Activated naive CD4-positive, alpha-beta T cell treated with anti-CD3 and anti-CD28 coated beads, Interleukin-2, amount 10 ng/mL, durations not matched to agents 7 days and 5 days (primary cell): ENCODE measurements around the gene PWWP2B.

ENCODE experiments used
- CTCF ChIA-PET: fragments of 350-600 bp; sonication (Branson Sonifier 250); formaldehyde crosslinking; loops from one replicate; lab custom pipeline; 2021; ENCODE audit warnings: antibody characterized with exemption; lab: Charles Lee
- DNase-seq: peaks from one replicate; pipeline ENCODE4 v3.0.0-alpha.2; 2020
- H3K27ac Mint-ChIP-seq: one replicate; pipeline ENCODE4 v1.8.0; 2021; ENCODE audit warnings: mild to moderate bottlenecking, moderate library complexity, mixed read lengths
- H3K27me3 Mint-ChIP-seq: one replicate; pipeline ENCODE4 v1.8.0; 2021; ENCODE audit warnings: mild to moderate bottlenecking, mixed read lengths
- H3K36me3 Mint-ChIP-seq: one replicate; pipeline ENCODE4 v1.8.0; 2021; ENCODE audit warnings: mixed read lengths
- H3K4me1 Mint-ChIP-seq: one replicate; pipeline ENCODE4 v1.8.0; 2021; ENCODE audit warnings: mixed read lengths
- H3K4me3 Mint-ChIP-seq: one replicate; pipeline ENCODE4 v1.8.0; 2021; ENCODE audit warnings: mild to moderate bottlenecking, moderate library complexity, mixed read lengths
- H3K9me3 Mint-ChIP-seq: one replicate; pipeline ENCODE4 v1.8.0; 2021; ENCODE audit warnings: mixed read lengths

PWWP2B gene

DNA sequence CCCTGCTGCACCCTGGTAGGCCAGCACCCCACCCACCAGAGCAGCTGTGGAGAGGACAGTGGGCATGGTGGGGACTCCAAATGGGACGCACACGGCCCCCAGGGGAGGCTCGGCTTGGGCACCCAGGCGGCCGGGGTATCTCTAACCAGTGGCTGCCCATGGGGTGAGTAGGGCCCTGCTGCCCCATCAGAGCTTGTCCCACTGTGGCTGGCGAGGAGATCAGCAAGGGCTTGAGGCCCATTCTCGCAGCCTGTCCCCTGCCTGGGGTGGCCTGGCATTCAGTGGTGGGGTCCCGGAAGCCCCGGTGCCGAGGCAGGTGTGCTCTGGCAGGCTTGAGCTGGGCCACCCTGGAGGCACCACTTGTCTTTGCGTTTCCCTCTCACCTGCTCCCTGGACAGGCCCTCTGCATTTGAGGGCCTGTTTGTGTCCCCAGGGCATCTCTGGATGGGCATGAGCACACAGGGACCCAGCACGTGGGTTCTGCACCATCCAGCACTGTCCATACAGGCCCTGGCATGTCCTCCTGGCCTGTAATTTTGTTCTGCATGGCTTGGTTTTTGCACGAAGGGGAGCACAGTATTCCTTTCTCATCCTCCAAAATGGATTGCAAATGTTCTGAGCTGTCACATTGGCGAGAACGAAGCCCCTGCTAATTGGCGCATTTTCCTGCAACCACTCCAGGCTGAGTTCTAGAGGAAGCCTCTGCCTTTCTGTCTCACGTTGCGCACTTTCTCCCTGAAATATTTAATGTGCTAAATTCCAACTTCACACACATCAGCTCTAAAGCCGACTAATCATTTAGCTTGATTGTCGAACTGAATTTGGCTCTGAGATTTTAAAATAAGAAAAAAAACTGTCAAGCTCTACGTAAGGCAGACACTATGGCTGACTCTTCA, 27.2 kb downstream of the PWWP2B start:
- Mint-ChIP-seq H3K9me3 (no peaks in the 10 kb centered on the region), H3K4me3 (no peak overlapping the region)
- CTCF ChIA-PET, result interaction anchor here (0.8 kb wide), 1 partner anchor 23 kb away, joined by 3 read pairs; no protein-coding TSS in a partner anchor

GRCh38 chr10:132425029-132425756, 28.2 kb downstream of the PWWP2B start:
- CTCF ChIA-PET, result interaction anchor here (0.8 kb wide), 1 partner anchor 22 kb away, joined by 3 read pairs; no protein-coding TSS in a partner anchor
- H3K27ac Mint-ChIP-seq, result no peak overlapping the region
- H3K4me1 Mint-ChIP-seq, result peaks cover 28% of the 10 kb centered on the region
- no peak overlapping the region for H3K4me3 Mint-ChIP-seq
- H3K36me3 Mint-ChIP-seq, result no peaks in the 10 kb centered on the region
- no peak for DNase-seq
- H3K9me3 Mint-ChIP-seq, result no peaks in the 10 kb centered on the region
- no peaks in the 10 kb centered on the region for H3K27me3 Mint-ChIP-seq

More for the DNA sequence above, 27.2 kb downstream of the PWWP2B start:
- Mint-ChIP-seq H3K36me3 (no peaks in the 10 kb centered on the region), H3K4me1 (peaks cover 32% of the 10 kb centered on the region), H3K27ac (no peak overlapping the region), H3K27me3 (no peaks in the 10 kb centered on the region)
- no peak for DNase-seq

DNA sequence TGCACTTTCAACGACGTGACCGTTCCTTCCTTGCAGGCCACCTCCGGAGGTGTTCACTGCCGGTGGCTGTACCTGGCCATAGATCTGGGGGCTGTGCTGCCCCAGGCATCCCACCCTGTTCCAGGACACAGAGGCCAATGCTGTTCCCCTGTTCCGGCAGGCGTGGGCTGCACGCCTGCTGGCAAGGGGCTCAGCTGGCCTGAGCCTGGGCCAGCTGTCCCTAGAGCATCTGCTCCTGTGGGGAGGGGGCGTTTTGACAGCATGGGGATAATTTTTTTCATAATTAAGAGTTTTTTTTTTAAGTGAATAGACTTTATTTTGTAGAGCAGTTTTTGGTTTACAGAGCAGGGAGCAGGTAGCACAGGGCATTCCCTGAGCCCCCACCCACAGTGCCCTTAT, 28.8 kb downstream of the PWWP2B start:
- no peaks in the 10 kb centered on the region for H3K27me3 Mint-ChIP-seq
- no peak overlapping the region for H3K4me3 Mint-ChIP-seq
- DNase-seq, result no peak
- H3K27ac Mint-ChIP-seq, result no peak overlapping the region
- H3K4me1 Mint-ChIP-seq, result peaks cover 24% of the 10 kb centered on the region
- H3K36me3 Mint-ChIP-seq, result no peaks in the 10 kb centered on the region
- CTCF ChIA-PET, result no interaction called here
- H3K9me3 Mint-ChIP-seq, result no peaks in the 10 kb centered on the region

DNA sequence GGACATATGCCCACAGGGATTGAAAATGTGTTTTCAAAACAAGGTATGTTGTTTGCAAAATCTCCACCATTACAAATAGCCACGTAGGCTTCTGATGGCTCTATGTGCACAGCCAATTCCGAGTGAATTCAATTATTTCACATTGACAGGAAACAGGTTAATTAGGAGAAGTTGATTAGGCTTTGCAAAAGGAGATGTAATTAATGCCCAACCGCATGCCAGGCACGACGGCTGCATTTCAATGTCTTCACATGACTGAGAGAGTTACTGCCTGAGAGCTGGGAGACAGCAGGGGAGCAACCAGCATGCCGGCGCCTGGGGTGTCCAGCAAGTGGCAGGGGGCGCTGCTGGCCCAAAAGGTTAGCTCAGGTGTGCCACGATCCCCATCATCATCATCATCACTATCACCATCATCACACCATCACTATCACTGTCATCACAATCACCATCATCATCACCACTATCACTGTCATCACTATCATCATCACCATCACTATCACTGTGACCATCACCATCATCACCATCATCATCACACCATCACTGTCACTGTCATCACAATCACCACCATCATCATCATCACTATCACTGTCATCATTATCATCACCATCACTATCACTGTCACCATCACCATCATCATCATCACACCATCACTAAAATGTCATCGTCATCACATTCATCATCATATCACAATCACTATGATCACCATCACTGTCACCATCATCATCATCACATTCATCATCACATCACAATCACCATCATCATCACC, 30.2 kb downstream of the PWWP2B start:
- H3K4me3 Mint-ChIP-seq, result no peak overlapping the region
- CTCF ChIA-PET, result no interaction called here
- peaks cover 12% of the 10 kb centered on the region for H3K4me1 Mint-ChIP-seq

DNA sequence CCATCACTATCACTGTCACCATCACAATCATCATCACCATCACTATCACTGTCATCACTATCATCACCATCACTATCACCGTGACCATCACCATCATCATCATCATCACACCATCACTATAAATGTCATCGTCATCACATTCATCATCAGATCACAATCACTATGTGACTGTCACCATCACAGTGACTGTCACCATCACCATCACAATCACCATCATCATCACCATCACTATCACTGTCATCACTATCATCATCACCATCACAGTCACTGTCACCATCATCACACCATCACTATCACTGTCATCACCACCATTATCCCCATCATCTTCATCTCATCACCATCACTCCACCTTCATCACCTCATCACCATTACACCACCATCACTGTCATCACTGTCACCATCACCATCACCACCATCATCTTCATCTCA, 31.0 kb downstream of the PWWP2B start:
- Mint-ChIP-seq H3K4me3 (no peak overlapping the region), H3K36me3 (no peaks in the 10 kb centered on the region), H3K9me3 (no peaks in the 10 kb centered on the region), H3K4me1 (peaks cover 6% of the 10 kb centered on the region), H3K27me3 (no peaks in the 10 kb centered on the region), H3K27ac (no peak overlapping the region)
- DNase-seq, result no peak
- CTCF ChIA-PET, result no interaction called here

More for the DNA sequence above, 30.2 kb downstream of the PWWP2B start:
- no peak overlapping the region for H3K27ac Mint-ChIP-seq
- no peaks in the 10 kb centered on the region for H3K9me3 Mint-ChIP-seq
- DNase-seq, result no peak
- no peaks in the 10 kb centered on the region for H3K27me3 Mint-ChIP-seq
- H3K36me3 Mint-ChIP-seq, result no peaks in the 10 kb centered on the region

DNA sequence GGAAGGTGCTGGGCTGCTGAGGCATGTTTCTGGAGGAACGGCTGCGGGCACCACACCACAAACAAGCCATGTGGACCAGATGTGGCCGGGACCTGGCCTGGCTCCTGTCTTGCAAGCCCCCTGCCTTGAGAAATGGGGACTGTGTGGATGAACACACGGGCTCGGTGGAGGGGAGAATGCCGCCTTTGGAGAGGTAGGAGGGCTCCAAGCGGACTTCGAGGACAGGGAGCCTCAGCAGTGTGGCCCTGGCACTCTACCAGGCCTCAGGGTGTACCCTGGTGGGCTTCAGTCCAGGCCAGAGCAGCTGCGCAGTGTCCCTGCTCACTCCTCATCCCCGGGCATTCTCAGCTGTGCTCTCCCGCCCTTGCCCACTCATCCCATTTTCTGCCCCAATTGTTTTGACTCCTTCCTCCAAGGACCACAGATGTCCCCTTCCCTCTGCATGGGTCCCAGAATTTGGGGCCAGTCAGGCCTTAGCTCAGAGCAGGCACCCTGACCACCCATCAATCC, 31.5 kb downstream of the PWWP2B start:
- Mint-ChIP-seq H3K9me3 (no peaks in the 10 kb centered on the region), H3K36me3 (no peaks in the 10 kb centered on the region), H3K27me3 (no peaks in the 10 kb centered on the region), H3K4me1 (no peaks in the 10 kb centered on the region), H3K4me3 (no peak overlapping the region), H3K27ac (no peak overlapping the region)
- CTCF ChIA-PET, result no interaction called here
- DNase-seq, result no peak

GRCh38 chr10:132429281-132430230, 32.6 kb downstream of the PWWP2B start:
- peaks cover 5% of the 10 kb centered on the region for H3K4me1 Mint-ChIP-seq
- no peaks in the 10 kb centered on the region for H3K36me3 Mint-ChIP-seq
- no peak overlapping the region for H3K27ac Mint-ChIP-seq
- CTCF ChIA-PET, result interaction anchor here (1.7 kb wide), 1 partner anchor 14 kb away, joined by 3 read pairs; no protein-coding TSS in a partner anchor
- no peaks in the 10 kb centered on the region for H3K9me3 Mint-ChIP-seq
- no peak overlapping the region for H3K4me3 Mint-ChIP-seq
- no peaks in the 10 kb centered on the region for H3K27me3 Mint-ChIP-seq
- DNase-seq, result no peak

GRCh38 chr10:132430231-132430743, 33.3 kb downstream of the PWWP2B start:
- no peaks in the 10 kb centered on the region for H3K27me3 Mint-ChIP-seq
- no peak for DNase-seq
- H3K27ac Mint-ChIP-seq, result no peak overlapping the region
- no peaks in the 10 kb centered on the region for H3K9me3 Mint-ChIP-seq
- no peaks in the 10 kb centered on the region for H3K36me3 Mint-ChIP-seq
- CTCF ChIA-PET, result interaction anchor here (1.7 kb wide), 1 partner anchor 13 kb away, joined by 3 read pairs; no protein-coding TSS in a partner anchor
- H3K4me1 Mint-ChIP-seq, result peaks cover 5% of the 10 kb centered on the region
- H3K4me3 Mint-ChIP-seq, result no peak overlapping the region

- H3K36me3 Mint-ChIP-seq, result no peaks in the 10 kb centered on the region
These were observed 33.9 kb downstream of the PWWP2B start for GRCh38 chr10:132430861-132431271.

GRCh38 chr10:132431537-132432175, 34.7 kb downstream of the PWWP2B start:
- H3K4me3 Mint-ChIP-seq, result no peak overlapping the region
- H3K9me3 Mint-ChIP-seq, result no peaks in the 10 kb centered on the region
- peaks cover 5% of the 10 kb centered on the region for H3K4me1 Mint-ChIP-seq
- CTCF ChIA-PET, result interaction anchor here (0.6 kb wide), 1 partner anchor 113 kb away, joined by 3 read pairs; no protein-coding TSS in a partner anchor
- DNase-seq, result no peak
- H3K27me3 Mint-ChIP-seq, result no peaks in the 10 kb centered on the region
- H3K27ac Mint-ChIP-seq, result no peak overlapping the region
- no peaks in the 10 kb centered on the region for H3K36me3 Mint-ChIP-seq

More at GRCh38 chr10:132430861-132431271, 33.9 kb downstream of the PWWP2B start:
- H3K27me3 Mint-ChIP-seq, result no peaks in the 10 kb centered on the region
- no peak overlapping the region for H3K27ac Mint-ChIP-seq
- peaks cover 5% of the 10 kb centered on the region for H3K4me1 Mint-ChIP-seq
- H3K9me3 Mint-ChIP-seq, result no peaks in the 10 kb centered on the region
- no peak for DNase-seq
- no peak overlapping the region for H3K4me3 Mint-ChIP-seq
- CTCF ChIA-PET, result interaction anchor here (0.6 to 1.7 kb wide), 2 partner anchors 13 to 112 kb away, joined by 3 read pairs; no protein-coding TSS in a partner anchor

DNA sequence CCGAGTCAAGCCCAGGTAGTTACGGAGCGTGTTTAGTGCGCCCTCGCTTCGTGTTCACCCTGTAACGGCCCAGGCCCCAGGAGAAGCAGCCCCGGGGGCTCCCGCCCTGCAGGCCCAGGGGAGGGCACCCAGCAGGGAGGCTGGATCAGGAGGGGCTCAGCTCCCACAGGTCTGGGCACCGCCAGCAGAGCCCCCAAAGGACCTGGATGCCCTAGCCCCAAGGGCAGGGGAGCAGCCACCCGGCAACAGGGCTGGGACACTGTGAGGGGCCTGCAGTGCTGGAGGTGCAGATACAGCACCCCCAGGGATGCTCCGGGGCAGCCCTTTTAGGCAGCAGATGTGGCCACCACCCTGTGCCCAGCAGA, 35.2 kb downstream of the PWWP2B start:
- H3K9me3 Mint-ChIP-seq, result no peaks in the 10 kb centered on the region
- DNase-seq, result no peak
- CTCF ChIA-PET, result no interaction called here
- H3K27ac Mint-ChIP-seq, result no peak overlapping the region
- peaks cover 5% of the 10 kb centered on the region for H3K4me1 Mint-ChIP-seq
- H3K36me3 Mint-ChIP-seq, result no peaks in the 10 kb centered on the region
- H3K4me3 Mint-ChIP-seq, result no peak overlapping the region
- no peaks in the 10 kb centered on the region for H3K27me3 Mint-ChIP-seq

DNA sequence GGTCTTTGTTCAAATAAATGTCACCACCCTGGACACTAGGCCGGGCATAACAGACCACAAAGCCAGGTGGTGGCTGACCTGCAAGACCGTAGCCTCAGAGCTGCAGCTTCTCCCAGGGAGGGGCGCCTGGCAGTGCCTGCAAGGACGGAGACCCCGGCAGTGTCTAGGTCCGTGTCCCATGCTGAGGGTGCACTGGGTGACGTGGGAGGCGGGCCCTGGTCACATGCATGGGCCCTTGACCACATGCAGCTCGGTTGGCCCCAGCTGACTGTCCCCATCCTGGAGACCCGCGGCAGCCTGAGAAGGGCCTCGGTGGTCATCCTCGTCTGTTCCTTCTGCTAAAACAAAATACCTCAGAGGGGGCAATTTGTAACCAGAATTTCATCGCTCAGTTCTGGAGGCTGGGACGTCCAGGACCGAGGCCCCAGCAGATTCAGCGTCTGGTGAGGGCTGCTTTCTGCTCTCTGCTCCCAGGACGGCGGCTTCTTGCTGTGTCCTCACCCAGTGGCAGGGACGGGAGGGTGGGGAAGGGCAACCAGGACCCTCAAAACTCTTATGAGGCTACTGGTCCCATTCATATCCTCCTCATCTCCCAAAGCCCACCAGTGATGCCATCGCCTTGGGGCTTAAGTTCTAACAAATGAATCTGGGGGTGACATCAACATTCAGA, 36.8 kb downstream of the PWWP2B start:
- H3K4me3 Mint-ChIP-seq, result no peak overlapping the region
- CTCF ChIA-PET, result interaction anchor here (1.1 kb wide), 1 partner anchor 9 kb away, joined by 5 read pairs; no protein-coding TSS in a partner anchor
- no peaks in the 10 kb centered on the region for H3K27me3 Mint-ChIP-seq
- H3K9me3 Mint-ChIP-seq, result no peaks in the 10 kb centered on the region
- peaks cover 5% of the 10 kb centered on the region for H3K4me1 Mint-ChIP-seq
- no peak for DNase-seq
- H3K36me3 Mint-ChIP-seq, result no peaks in the 10 kb centered on the region
- no peak overlapping the region for H3K27ac Mint-ChIP-seq
